Measurements from ENCODE around the gene CMKLR1. TPM values are rescaled to one million over a fixed set of nuclear protein-coding genes. Genes with fewer than 3 reads are reported as not detected.

CMKLR1 gene
- total and polyA plus RNA-seq, 9 of the 15 experiments (the other 6 are each of a cell fraction or from before 2014, with no cell fraction given), result 0.11 to 1.4 (median 0.20) TPM

GRCh38 chr12:108322998-108323397 is 16.1 kb downstream of the CMKLR1 start:
- TF ChIP-seq ZNF140 (CRISPR knock-in tag; IDR thresholded peaks at IDR 0.05) (no peak), SRSF7 (optimal IDR thresholded peaks at IDR 0.05; ENCODE audit: low read depth, low read length) (no peak), NCOA6 (IDR thresholded peaks at IDR 0.05) (no peak), JUND (IDR thresholded peaks at IDR 0.05; ENCODE audit: borderline replicate concordance, low read depth, low read length) (no peak), JUND (tag; IDR thresholded peaks at IDR 0.05; ENCODE audit: borderline replicate concordance, low read depth, low read length) (no peak), CBX3 (IDR thresholded peaks at IDR 0.05; ENCODE audit: borderline replicate concordance in 1 of 2, low read length in 2 of 2) (no peak), ZNF239 (CRISPR knock-in tag; IDR thresholded peaks at IDR 0.05) (no peak), SAFB (IDR thresholded peaks at IDR 0.05; ENCODE audit: borderline replicate concordance, low read depth, low read length) (no peak), ZNF318 (IDR thresholded peaks at IDR 0.05; ENCODE audit: borderline replicate concordance in 1 of 2, low read depth in 1 of 2) (no peak), NR2C1 (IDR thresholded peaks at IDR 0.05) (no peak), NR2C1 (tag; IDR thresholded peaks at IDR 0.05) (no peak), NR2C2 (CRISPR knock-in tag; IDR thresholded peaks at IDR 0.05) (no peak), NR2C2 (tag; IDR thresholded peaks at IDR 0.05) (no peak), ZNF436 (CRISPR knock-in tag; IDR thresholded peaks at IDR 0.05) (no peak), ZNF184 (CRISPR knock-in tag; IDR thresholded peaks at IDR 0.05) (no peak), ARHGAP35 (IDR thresholded peaks at IDR 0.05; ENCODE audit: partially characterized antibody) (no peak), BRF1 (IDR thresholded peaks at IDR 0.05; ENCODE audit: borderline replicate concordance, extremely low read depth, insufficient read length) (no peak)
- no peaks in the 10 kb centered on the region for H3K4me1 ChIP-seq (replicated peaks in 1 of 2; ENCODE audit: control insufficient read depth in 2 of 2, insufficient read depth in 2 of 2, low read length in 2 of 2)
- no peaks in the 10 kb centered on the region for H3K9me3 ChIP-seq (replicated peaks; ENCODE audit: control insufficient read depth, insufficient read depth, low read depth, low read length)
- no peaks in the 10 kb centered on the region for H3K9me1 ChIP-seq (ENCODE audit: control insufficient read depth, insufficient read depth, low read length)
- H3K36me3 ChIP-seq (ENCODE audit: control insufficient read depth, insufficient read depth, low read length), result no peaks in the 10 kb centered on the region
- no peak overlapping the region for H3K27ac ChIP-seq (ENCODE audit: extremely low read depth, low read depth, low read length)
- WGBS (ENCODE audit: insufficient coverage, low coverage, missing lambda C conversion rate), result 0% methylated on average over 2 of the region's 2 CpGs
- ChIA-PET POLR2A (no interaction called here), CTCF (ENCODE audit: low intra/inter-chr PET ratio) (no interaction called here)
- BruUV-seq (replicated peaks), result no TSS peak
- H4K20me1 ChIP-seq (replicated peaks; ENCODE audit: control insufficient read depth, insufficient read depth, low read length), result no peaks in the 10 kb centered on the region; the same call in 1 of the 2 replicates
- H3K79me2 ChIP-seq (ENCODE audit: control insufficient read depth, insufficient read depth, low read length), result no peaks in the 10 kb centered on the region
- in situ Hi-C loops (cut with MboI), result no loop called here
- no peak overlapping the region for H3K4me3 ChIP-seq
- H3K27me3 ChIP-seq (ENCODE audit: control insufficient read depth in 2 of 2, insufficient read depth in 2 of 2, low read length in 2 of 2), result peaks cover 0 to 7% of the 10 kb centered on the region in 2 experiments; a peak in 2 of 5 replicates
- FAIRE-seq (no peak), ATAC-seq (no peak), DNase-seq (ENCODE audit: extremely low read depth in 1 of 4, low spot score in 3 of 4) (no peak)
- intact Hi-C loops (cut with micrococcal nuclease), result no loop called here
- no peak overlapping the region for H3K9ac ChIP-seq (ENCODE audit: insufficient read depth in 1 of 2, low read depth in 2 of 2, low read length in 2 of 2)
- no peak overlapping the region for H2AFZ ChIP-seq (ENCODE audit: low read depth, low read length)
- no peak overlapping the region for H3K4me2 ChIP-seq (ENCODE audit: insufficient read depth, low read length)

All from K562 (cell line).